Renal pelvis (tissue), 4 donors: ENCODE results near the gene FBXL15. TPM values are rescaled to one million over a fixed set of nuclear protein-coding genes. Genes with fewer than 3 reads are reported as not detected.

Experiments used
- DNase-seq: peaks from one replicate; pipeline ENCODE4 v3.0.0-alpha.2; 2013
- polyA plus RNA-seq, 3 donors: library from polyadenylated mRNA; unstranded; fragments of 120-200 nt; gene quantifications; one replicate each; pipeline ENCODE4 v1.2.1, GENCODE V29; 2013; ENCODE audit not compliant: insufficient read length in 3 of 3

FBXL15 gene
- polyA plus RNA-seq, 3 donors: 12.6 to 16.3 (median 14.8) TPM

DNA sequence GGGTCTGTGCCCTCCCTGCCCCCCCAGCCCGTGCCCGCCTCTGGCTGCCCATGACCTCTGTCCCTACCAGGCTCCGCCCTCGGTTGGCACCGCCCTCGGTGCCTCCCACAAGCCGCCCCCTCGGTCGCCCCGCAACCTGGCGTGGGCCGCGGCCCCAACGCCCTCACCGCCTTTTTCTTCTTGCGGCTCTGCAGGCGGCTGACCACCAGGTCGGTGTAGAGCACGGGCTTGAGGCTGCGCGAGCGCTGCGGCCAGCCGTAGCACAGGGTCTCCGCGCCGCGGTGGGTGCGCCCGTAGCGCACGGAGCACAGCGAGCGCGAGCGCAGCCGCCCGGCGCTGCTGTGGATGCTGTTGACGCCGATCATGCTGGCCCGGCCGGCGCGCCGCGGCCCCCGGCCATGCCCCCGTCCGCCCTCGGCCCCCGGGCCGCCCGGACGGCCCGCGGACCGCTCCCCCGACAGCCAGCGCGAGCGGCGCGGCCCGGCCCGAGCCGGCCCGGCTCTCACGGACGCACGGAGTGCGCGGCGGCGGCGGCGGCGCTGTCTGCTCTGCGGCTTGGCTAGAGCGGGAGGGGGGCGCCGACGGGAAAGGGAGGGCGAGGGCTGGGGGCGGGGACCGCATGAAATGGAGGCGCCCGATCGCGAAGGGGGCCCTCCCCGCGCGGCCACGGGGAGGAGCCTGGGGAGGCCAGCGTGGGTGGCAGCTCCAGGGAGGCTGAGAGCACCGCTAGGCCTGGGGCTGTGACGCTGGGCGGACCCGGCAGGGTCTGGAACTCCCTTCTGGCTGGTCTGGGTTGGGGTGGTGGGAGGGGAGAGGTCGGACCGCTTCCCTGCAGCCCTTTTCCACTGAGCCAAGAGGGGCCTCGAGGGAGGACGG is 11.7 kb upstream of the FBXL15 start:
- no peak for DNase-seq

GRCh38 chr10:102409604-102410428 is 10.8 kb upstream of the FBXL15 start:
- DNase-seq: no peak

GRCh38 chr10:102410429-102411073 is 10.1 kb upstream of the FBXL15 start:
- no peak for DNase-seq

GRCh38 chr10:102411341-102412255 is 9.0 kb upstream of the FBXL15 start:
- no peak for DNase-seq

DNA sequence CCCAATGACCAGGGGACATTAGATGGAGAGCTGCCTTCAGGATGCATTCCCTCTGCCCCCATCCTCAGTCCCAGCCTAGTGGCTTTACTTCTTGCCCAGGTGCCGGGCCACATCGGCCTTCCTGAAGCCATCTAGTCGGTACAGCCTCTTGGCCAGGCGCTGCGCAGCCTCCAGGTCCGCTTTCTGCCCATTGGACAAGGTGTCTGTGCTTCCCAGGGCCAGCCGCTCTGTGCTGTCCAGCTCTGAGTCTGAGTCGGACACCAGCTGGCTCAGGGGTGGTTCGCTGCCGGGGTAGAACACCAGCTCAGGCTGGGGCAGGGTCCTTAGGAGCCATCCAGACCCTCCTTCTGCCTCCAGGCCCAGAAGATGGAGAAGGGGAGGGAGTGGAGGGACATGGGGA is 8.3 kb upstream of the FBXL15 start:
- no peak for DNase-seq

GRCh38 chr10:102413053-102413705 is 7.5 kb upstream of the FBXL15 start:
- DNase-seq: no peak

DNA sequence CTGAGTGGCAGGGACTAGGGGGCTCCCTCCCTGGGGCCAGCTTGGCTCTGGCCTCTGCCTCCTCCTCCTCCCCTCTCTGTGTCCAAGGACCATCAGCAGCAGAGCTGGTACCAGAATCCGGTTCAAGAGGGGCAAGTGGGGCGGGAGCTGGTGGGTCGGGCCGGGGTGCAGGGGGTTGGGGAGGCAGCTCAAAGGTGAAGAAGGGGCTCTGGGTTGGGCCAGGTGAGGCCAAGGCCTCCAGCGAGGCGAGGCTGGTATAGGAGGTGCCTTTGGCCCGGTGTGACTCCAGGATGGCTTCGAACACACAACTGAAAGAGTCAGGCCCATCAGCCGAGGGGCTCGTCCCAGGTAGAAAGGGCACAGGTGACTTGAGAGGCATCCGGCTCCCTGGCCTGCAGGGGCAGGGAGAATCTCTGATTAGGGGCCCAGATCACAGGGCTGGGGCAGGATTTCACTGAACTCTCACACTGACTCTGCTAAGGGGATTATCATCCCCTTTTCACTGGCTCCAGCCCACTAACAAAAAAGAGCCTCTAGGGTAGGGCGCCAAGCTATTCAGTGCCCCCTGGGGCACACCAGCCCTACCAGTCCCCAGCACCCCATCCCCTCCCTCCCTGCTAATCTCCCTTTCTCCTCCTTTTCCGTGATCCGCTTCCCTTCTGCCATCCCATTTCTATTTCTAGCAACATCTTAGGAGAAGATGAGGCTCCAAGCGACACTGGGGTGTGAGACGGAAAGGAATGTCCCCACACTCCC is 6.7 kb upstream of the FBXL15 start:
- DNase-seq: no peak

- DNase-seq: no peak
Observed at GRCh38 chr10:102414749-102415148, 5.9 kb upstream of the FBXL15 start.

DNA sequence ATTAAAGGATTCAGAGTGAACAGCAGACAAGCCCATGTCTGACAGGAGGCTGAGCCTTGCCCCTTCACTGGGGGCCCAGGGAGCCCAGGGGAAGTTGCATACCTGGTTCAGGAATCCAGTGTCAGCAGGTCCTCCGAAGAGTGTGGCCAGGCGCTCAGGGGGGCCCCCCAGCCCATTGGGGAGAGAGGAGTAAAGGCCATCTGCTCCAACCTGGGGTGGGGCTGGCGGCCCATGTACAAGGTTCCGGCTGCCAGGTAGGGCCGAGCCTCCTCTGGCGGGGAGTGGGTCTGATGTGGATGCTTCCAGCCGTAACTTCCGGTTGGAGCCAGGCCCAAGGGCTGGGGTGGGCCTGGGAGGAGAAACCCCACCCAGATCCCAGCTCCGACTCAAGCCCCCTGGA is 4.4 kb upstream of the FBXL15 start:
- DNase-seq: no peak

- DNase-seq: no peak
Observed at GRCh38 chr10:102416695-102417094, 3.9 kb upstream of the FBXL15 start.

DNA sequence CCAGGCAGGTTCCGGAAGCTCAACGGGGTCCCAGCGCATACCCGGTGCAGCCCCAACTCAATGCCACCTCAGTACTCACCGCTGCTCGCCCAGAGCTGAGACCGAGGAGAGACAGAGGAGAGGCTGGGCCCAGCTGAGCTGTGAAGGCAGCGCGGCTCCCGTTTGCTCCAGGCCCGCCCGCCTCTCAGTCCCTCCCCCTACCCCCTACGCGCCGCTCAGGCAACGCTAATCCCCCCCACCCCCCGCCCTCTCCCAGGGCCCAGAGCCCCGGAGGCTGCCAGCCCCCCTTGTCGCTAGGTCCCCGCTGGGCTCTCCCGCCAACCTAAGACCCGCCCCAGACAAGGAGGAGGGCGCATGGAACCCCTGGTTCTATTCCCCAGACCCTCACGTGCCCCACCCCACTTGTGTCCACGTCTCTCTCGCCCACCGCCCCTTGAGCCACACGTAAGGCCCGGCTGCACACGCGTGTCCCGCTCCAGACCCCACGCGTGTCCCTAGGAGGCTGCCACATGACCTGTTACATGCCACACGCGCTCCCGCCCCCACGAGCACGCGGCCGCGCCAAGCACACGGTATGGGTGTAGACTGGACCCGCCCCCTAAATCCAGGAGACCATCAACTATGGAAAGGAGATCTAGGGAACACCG is 1.9 kb upstream of the FBXL15 start, which contains the start of gene PSD:
PSD (minus strand) TSS at position 164 of the 647 bp plus-strand sequence. CDS start 1,747 bp downstream, outside the sequence.
- DNase-seq: no peak

- DNase-seq: no peak
Observed at GRCh38 chr10:102419269-102420180, 1.1 kb upstream of the FBXL15 start.

DNA sequence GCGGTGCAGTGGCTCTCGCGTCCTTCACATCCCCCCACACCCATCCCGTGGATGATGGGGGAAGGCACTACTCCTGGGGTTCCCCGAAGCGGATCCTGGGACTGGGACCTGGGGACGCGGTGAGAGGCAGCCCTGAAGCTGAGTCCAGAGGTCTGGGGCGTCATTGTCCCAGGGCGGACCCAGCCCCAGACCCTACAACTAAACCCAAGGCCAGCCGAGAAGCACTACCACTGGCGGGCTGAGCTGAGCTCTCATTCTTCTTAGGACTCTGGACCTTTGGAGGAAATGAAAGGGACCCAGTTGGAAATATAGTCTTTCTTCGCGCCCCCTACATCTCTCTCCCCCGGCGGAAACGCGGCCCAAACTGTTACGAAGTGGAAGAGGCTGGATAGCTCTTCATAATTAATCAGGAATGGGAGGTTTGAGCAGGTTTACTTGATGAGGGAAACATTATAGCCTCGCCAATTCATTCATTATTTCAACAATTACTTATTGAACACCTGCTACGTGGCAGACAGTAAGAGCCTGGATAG is 389 bp upstream of the FBXL15 start:
- no peak for DNase-seq

- no peak for DNase-seq
Observed at GRCh38 chr10:102421507-102421756, 796 bp downstream of the FBXL15 start.

GRCh38 chr10:102421757-102422512 is 1.3 kb downstream of the FBXL15 start:
- DNase-seq: no peak

DNA sequence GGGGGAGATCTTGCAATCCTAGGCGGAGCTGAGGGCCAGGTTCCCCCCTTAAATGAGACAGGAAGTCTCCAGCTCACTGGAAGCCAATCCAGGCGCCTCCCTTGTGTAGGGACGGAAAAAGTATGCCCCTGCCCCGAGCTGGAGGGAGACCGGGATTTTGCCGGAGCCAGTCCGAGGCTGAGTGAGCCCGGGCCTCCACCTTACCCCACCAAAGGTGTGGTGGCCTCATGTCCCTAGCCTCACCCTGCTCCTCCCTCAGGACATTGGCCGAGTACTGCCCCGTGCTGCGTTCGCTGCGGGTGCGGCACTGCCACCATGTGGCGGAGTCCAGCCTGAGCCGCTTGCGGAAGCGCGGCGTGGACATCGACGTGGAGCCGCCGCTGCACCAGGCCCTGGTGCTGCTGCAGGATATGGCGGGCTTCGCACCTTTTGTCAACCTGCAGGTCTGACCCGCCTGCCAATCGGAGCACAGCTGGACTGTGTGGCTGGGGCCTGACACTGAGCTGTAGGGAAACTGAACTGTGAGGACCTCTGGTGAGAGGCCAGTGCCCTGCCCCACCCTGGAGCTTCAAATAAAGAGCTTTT is 2.0 kb downstream of the FBXL15 start:
- DNase-seq: no peak

DNA sequence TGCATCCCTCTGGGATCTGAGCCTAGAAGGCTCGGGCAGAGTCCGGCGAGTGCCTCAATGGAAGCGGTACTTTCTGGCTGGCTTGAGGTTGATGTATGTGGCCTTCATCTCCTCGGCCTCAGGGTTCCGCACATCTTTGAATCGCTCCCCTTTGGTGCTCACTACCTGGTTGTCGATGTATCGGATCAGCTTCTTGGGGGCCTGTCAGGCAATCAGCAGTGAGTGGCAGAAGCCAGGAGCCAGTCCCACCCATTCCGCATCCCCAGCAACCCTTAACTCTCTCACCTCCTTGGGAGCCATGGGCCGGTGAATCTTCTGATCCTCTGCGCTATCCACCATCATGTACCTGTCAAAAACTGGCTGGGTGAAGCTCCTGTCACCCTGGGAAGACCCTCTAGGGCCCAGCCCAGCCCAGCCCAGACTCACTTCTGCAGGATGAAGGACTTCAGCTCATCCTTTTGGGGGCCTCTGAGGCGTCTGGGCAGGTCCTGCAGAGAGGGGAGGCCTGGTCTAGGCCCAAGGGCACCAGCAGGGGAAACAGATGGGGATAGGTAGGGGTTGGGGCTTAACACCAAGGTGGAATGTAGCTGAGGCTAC is 2.8 kb downstream of the FBXL15 start:
- DNase-seq: no peak
